Neural progenitor cell (in vitro differentiated cells): ENCODE results near the gene KIAA1217.

ENCODE experiments used
- CTCF ChIP-seq: fragments of 200-600 bp; sonication (generic); IDR thresholded peaks from 2 replicates; pipeline ENCODE4 v1.5.1; 2017; ENCODE audit warnings: antibody characterized with exemption, mild to moderate bottlenecking
- EZH2 ChIP-seq: fragments of 200-600 bp; sonication (generic); IDR thresholded peaks from 2 replicates; pipeline ENCODE4 v1.6.1; 2017; ENCODE audit warnings: antibody characterized with exemption, mild to moderate bottlenecking, moderate library complexity

GRCh38 chr10:24501056-24501711 is 292.2 kb downstream of the KIAA1217 start:
- TF ChIP-seq EZH2: no peak
- TF ChIP-seq CTCF: no peak
